HepG2 (cell line): ENCODE data around the gene PTPN14. TPM values are rescaled to one million over a fixed set of nuclear protein-coding genes. Genes with fewer than 3 reads are reported as not detected.

ENCODE experiments used
- CCAR2 ChIP-seq: fragments of 200-400 bp; formaldehyde crosslinking; optimal IDR thresholded peaks from 2 replicates; pipeline ENCODE3; 2018; ENCODE audit warnings: low read depth, mild to moderate bottlenecking, low read length, moderate library complexity
- DR1 ChIP-seq: sonication (generic); formaldehyde crosslinking; IDR thresholded peaks from 2 replicates; pipeline ENCODE4 v1.8.0; 2021; ENCODE audit warnings: mild to moderate bottlenecking, missing genetic modification reagents, inconsistent platforms
- FIP1L1 ChIP-seq: fragments of 200-400 bp; formaldehyde crosslinking; IDR thresholded peaks from 2 replicates; pipeline ENCODE4 v1.6.1; 2018; ENCODE audit warnings: low read depth, mild to moderate bottlenecking, low read length, moderate library complexity, borderline replicate concordance; ENCODE audit not compliant: insufficient read depth
- LCORL ChIP-seq, 2 experiments: fragments of 450-650 bp in 1 of 2; sonication (generic) in 1 of 2; formaldehyde crosslinking in 1 of 2; IDR thresholded peaks; 2 replicates each; pipeline versions ENCODE4 v1.5.0 to v1.6.1; 2017 to 2020; ENCODE audit warnings: antibody characterized with exemption in 1 of 2, missing genetic modification reagents in 1 of 2
- MAFK ChIP-seq, 2 experiments: IDR thresholded peaks in 1 of 2; conservative IDR thresholded peaks in 1 of 2; 2 replicates each; pipeline ENCODE4 v1.6.1; 2011; ENCODE audit warnings: improper control_type of control experiment in 2 of 2, low read length in 2 of 2
- MXD3 ChIP-seq: IDR thresholded peaks from 2 replicates; pipeline ENCODE4 v1.6.1; 2016; ENCODE audit warnings: mild to moderate bottlenecking, missing biosample characterization, missing genetic modification reagents
- NFRKB ChIP-seq: fragments of 450-650 bp; IDR thresholded peaks from 2 replicates; pipeline ENCODE4 v1.6.1; 2017
- NPAS2 ChIP-seq: sonication (generic); formaldehyde crosslinking; IDR thresholded peaks from 2 replicates; pipeline ENCODE4 v1.8.0; 2022; ENCODE audit warnings: mild to moderate bottlenecking, missing genetic modification reagents, borderline replicate concordance
- NR3C1 ChIP-seq: sonication (generic); formaldehyde crosslinking; IDR thresholded peaks from 2 replicates; pipeline ENCODE4 v1.4.0; 2020; ENCODE audit warnings: missing genetic modification reagents
- PAXIP1 ChIP-seq: sonication (generic); formaldehyde crosslinking; conservative IDR thresholded peaks from 2 replicates; pipeline ENCODE4 v1.4.0; 2020; ENCODE audit warnings: mild to moderate bottlenecking, missing genetic modification reagents, moderate library complexity
- PHF20 ChIP-seq: sonication (generic); formaldehyde crosslinking; IDR thresholded peaks from 2 replicates; pipeline ENCODE4 v1.5.0; 2020; ENCODE audit warnings: mild to moderate bottlenecking, missing genetic modification reagents
- POLR2AphosphoS5 ChIP-seq: IDR thresholded peaks from 2 replicates; pipeline ENCODE4 v1.6.1; 2012; ENCODE audit warnings: low read depth, low read length
- PRMT3 ChIP-seq: sonication (generic); formaldehyde crosslinking; IDR thresholded peaks from 2 replicates; pipeline ENCODE4 v1.8.1; 2022; ENCODE audit warnings: low read depth, mild to moderate bottlenecking, moderate library complexity, missing genetic modification reagents, borderline replicate concordance
- SKIL ChIP-seq: sonication (generic); formaldehyde crosslinking; IDR thresholded peaks from 2 replicates; pipeline ENCODE4 v1.8.0; 2022; ENCODE audit warnings: missing genetic modification reagents, mild to moderate bottlenecking, moderate library complexity, borderline replicate concordance
- TEAD3 ChIP-seq: optimal IDR thresholded peaks from 2 replicates; pipeline ENCODE3; 2016; ENCODE audit warnings: borderline replicate concordance
- TRAFD1 ChIP-seq: sonication (generic); formaldehyde crosslinking; IDR thresholded peaks from 2 replicates; pipeline ENCODE4 v1.5.1; 2020; ENCODE audit warnings: missing genetic modification reagents, mild to moderate bottlenecking, borderline replicate concordance
- ZBTB8A ChIP-seq: sonication (generic); formaldehyde crosslinking; IDR thresholded peaks from 2 replicates; pipeline ENCODE4 v1.4.0; 2020; ENCODE audit warnings: mild to moderate bottlenecking, low read depth, missing genetic modification reagents, borderline replicate concordance
- ZNF414 ChIP-seq: sonication (generic); formaldehyde crosslinking; IDR thresholded peaks from 2 replicates; pipeline ENCODE4 v1.5.0; 2020; ENCODE audit warnings: missing genetic modification reagents
- ZNF468 ChIP-seq: sonication (generic); formaldehyde crosslinking; IDR thresholded peaks from 2 replicates; pipeline ENCODE4 v1.8.0; 2022; ENCODE audit warnings: mild to moderate bottlenecking, moderate library complexity, missing genetic modification reagents
- ZNF501 ChIP-seq: sonication (generic); formaldehyde crosslinking; IDR thresholded peaks from 2 replicates; pipeline ENCODE4 v1.5.1; 2020; ENCODE audit warnings: mild to moderate bottlenecking, moderate library complexity, missing genetic modification reagents
- ZNF615 ChIP-seq: sonication (generic); formaldehyde crosslinking; IDR thresholded peaks from 2 replicates; pipeline ENCODE4 v1.5.0; 2020; ENCODE audit warnings: mild to moderate bottlenecking, missing genetic modification reagents, borderline replicate concordance
- polyA plus RNA-seq, 8 experiments: library from polyadenylated mRNA; depleted of rRNA in 3 of 8; stranded (reverse) in 7 of 8; unstranded in 1 of 8; fragments of >200 nt; fragmentation: Illumina TruSeq in 4 of 8; extraction: Trizol in 4 of 8; gene quantifications; 2 replicates each; pipeline versions ENCODE4 v1.2.1 to v1.2.3, GENCODE V29; 2011 to 2016; ENCODE audit warnings: low read depth in 4 of 8, missing spikeins in 1 of 8, mixed read lengths in 1 of 8; ENCODE audit not compliant: insufficient read depth in 1 of 8
- total RNA-seq, 5 experiments: library from RNA; depleted of rRNA; stranded (reverse); fragments of >200 nt; fragmentation: Illumina TruSeq; extraction: Trizol; gene quantifications; 2 replicates each; pipeline ENCODE4 v1.2.3, GENCODE V29; 2016; ENCODE audit warnings: low read depth in 1 of 5

Gene PTPN14
- total and polyA plus RNA-seq, 2 of the 13 experiments (the other 11 are each of a cell fraction or from before 2014, with no cell fraction given): 3.9 to 4.7 TPM

DNA sequence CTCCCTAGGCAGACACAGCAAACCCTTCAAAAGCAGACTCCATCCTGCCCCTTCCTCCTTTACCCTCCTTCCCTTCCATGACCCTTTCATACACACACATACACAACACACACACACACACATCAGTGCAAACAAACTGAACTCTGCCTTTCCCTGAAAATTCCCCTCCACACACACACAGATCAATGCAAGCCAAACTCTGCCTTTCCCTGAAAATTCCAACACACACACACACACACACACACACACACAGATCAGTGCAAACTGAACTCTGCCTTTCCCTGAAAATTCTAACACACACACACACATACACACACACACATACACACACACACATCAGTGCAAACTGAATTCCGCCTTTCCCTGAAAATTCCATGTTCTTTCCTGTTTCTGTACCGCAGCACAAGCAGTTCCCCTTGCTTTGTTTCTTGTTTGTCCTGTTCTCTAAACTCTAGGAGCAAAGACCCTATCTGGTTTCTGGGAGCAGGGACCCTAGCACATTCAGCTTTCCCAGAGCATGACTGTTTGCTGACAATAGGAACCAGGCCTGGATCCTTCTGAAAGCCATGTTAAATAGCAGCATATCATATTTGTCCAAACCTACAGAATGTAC lies 91.0 kb downstream of the PTPN14 start (continued):
- TF ChIP-seq NR3C1 (CRISPR knock-in tag) (no peak), MXD3 (CRISPR knock-in tag) (no peak), TRAFD1 (no peak), ZNF414 (CRISPR knock-in tag) (no peak), ZNF615 (CRISPR knock-in tag) (no peak), ZBTB8A (CRISPR knock-in tag) (no peak), POLR2AphosphoS5 (no peak), DR1 (CRISPR knock-in tag) (no peak), NPAS2 (no peak), PHF20 (CRISPR knock-in tag) (no peak), LCORL (IDR thresholded peaks at IDR 0.05) (no peak), LCORL (CRISPR knock-in tag; IDR thresholded peaks at IDR 0.05) (peak; percentile 65), FIP1L1 (no peak), PAXIP1 (peak; percentile 78), TEAD3 (CRISPR knock-in tag) (peak; percentile 71), PRMT3 (CRISPR knock-in tag) (no peak), ZNF501 (CRISPR knock-in tag) (0 out of 2 replicates have a peak, but pooled peaks have one; percentile 27), ZNF468 (CRISPR knock-in tag) (no peak), NFRKB (no peak), CCAR2 (no peak), MAFK (conservative IDR thresholded peaks at IDR 0.05 in 1 of 2, IDR thresholded peaks at IDR 0.05 in 1 of 2; ENCODE audit: low read length in 2 of 2) (no peak), SKIL (CRISPR knock-in tag) (no peak)
